HFF-Myc (cell line): ENCODE data around the gene IPCEF1.
"Not testable (repeated sequence)": the region's sequence is repeated elsewhere in the genome, so short reads cannot be mapped to it uniquely, and the experiment has no call there.

Source experiments
- DNase-seq: peaks from one replicate; pipeline ENCODE4 v3.0.0-alpha.2; 2011; ENCODE audit warnings: low read depth; ENCODE audit errors: extremely low read depth
- H3K4me3 ChIP-seq: replicated peaks from 2 replicates; pipeline ENCODE4 v1.5.1; 2011; ENCODE audit warnings: low read depth, mild to moderate bottlenecking, control low read depth, low read length
- TF ChIP-seq, protein P1 (sequence below): IDR thresholded peaks from 2 replicates; pipeline ENCODE4 v1.5.1; 2012; ENCODE audit warnings: mild to moderate bottlenecking, low read depth, low read length, control low read depth; ENCODE audit errors: missing control alignments

IPCEF1 gene

GRCh38 chr6:154209555-154209954 lies 147.0 kb downstream of the IPCEF1 start:
- H3K4me3 ChIP-seq: no peak overlapping the region
- DNase-seq: no peak
- TF ChIP-seq, protein P1, sequence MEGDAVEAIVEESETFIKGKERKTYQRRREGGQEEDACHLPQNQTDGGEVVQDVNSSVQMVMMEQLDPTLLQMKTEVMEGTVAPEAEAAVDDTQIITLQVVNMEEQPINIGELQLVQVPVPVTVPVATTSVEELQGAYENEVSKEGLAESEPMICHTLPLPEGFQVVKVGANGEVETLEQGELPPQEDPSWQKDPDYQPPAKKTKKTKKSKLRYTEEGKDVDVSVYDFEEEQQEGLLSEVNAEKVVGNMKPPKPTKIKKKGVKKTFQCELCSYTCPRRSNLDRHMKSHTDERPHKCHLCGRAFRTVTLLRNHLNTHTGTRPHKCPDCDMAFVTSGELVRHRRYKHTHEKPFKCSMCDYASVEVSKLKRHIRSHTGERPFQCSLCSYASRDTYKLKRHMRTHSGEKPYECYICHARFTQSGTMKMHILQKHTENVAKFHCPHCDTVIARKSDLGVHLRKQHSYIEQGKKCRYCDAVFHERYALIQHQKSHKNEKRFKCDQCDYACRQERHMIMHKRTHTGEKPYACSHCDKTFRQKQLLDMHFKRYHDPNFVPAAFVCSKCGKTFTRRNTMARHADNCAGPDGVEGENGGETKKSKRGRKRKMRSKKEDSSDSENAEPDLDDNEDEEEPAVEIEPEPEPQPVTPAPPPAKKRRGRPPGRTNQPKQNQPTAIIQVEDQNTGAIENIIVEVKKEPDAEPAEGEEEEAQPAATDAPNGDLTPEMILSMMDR: no peak

GRCh38 chr6:154206996-154207395 lies 149.6 kb downstream of the IPCEF1 start:
- DNase-seq: no peak
- TF ChIP-seq, protein P1: no peak
- H3K4me3 ChIP-seq: no peak overlapping the region

DNA sequence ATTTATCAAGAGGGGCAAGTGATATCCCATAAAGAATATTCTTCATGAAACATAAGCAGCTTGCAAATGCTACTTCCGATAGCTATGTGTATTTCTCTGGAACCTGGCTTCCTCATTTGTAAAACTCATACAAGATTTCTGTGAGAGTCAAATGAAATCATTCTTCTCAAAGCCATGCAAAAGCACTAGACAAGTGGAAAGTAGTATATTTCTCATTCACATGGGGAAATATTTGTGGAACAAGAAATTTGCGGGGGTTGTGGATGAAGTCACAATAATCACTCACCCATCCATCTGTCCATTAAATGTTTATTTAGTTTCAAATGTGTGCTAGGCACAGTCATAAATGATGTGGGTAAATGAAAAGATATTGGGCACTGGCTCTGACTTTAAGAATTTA lies 150.5 kb downstream of the IPCEF1 start:
- H3K4me3 ChIP-seq: no peak overlapping the region
- TF ChIP-seq, protein P1: no peak
- DNase-seq: no peak

- DNase-seq: no peak
- TF ChIP-seq, protein P1: no peak
- no peak overlapping the region for H3K4me3 ChIP-seq
Observed at GRCh38 chr6:154202958-154203357, 153.6 kb downstream of the IPCEF1 start.

- DNase-seq: no peak
- TF ChIP-seq, protein P1: no peak
Observed at GRCh38 chr6:154202339-154202738, 154.3 kb downstream of the IPCEF1 start.

GRCh38 chr6:154201688-154202087 lies 154.9 kb downstream of the IPCEF1 start:
- not testable (repeated sequence) for DNase-seq

More at GRCh38 chr6:154202339-154202738, 154.3 kb downstream of the IPCEF1 start:
- no peak overlapping the region for H3K4me3 ChIP-seq

DNA sequence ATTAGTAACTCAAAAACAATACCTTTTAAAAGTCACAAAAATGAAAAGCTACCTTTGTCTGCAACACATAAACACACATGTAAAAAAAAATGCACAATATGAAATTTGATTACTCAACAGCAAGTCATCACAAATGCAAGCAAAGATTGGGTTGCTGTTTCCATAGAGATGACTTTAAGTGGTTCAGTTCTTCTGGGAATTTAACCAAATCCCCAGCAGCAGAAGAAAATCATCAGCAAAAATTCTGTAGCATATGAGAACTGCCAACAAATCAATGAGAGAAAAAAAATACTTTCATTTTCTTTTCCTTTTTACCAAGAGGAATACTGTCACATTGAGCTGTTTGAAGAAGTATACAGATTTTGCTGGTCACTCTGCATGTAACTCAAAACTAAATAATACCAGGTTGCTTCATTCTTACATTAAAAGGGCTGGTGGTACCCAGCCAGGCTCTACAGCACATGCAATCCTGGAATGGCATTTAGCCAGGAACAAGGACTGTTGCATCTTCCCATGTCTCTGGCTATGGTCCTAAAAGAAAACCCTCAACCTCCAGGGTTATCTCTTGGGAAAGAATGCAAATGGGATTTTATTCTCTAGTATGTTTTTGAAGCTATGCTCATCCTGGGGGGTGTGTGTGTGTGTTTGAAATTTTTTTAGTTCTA lies 159.3 kb downstream of the IPCEF1 start:
- no peak overlapping the region for H3K4me3 ChIP-seq
- DNase-seq: no peak
- TF ChIP-seq, protein P1: no peak

More at GRCh38 chr6:154201688-154202087, 154.9 kb downstream of the IPCEF1 start:
- not testable (repeated sequence) for H3K4me3 ChIP-seq
